Stimulated activated naive B cell treated with anti-CD40 and anti-IgM and Interleukin-4, amounts not matched to agents 10 μg/mL and 1 μg/mL and 100 μg/mL, for 72 hours (primary cell): ENCODE measurements around the gene RAE1.
A peak's percentile ranks its signal among the peaks of the same experiment; 100 is the strongest.

ENCODE experiments used
- ATAC-seq, 2 donors: fragments of 150-1000 bp; cut with Tn5 transposase; replicated peaks; 2 replicates each; pipeline ENCODE4 v1.10.0; 2021; ENCODE audit warnings: moderate library complexity in 1 of 2
- DNase-seq: peaks from one replicate; pipeline ENCODE4 v3.0.0; 2021
- H3K27ac Mint-ChIP-seq: one replicate; pipeline ENCODE4 v1.8.0; 2022; ENCODE audit warnings: mild to moderate bottlenecking, mixed read lengths
- H3K27me3 Mint-ChIP-seq, 2 donors: one replicate each; pipeline ENCODE4 v1.8.0; 2022; ENCODE audit warnings: mixed read lengths in 2 of 2
- H3K36me3 Mint-ChIP-seq, 2 donors: one replicate each; pipeline ENCODE4 v1.8.0; 2022; ENCODE audit warnings: mixed read lengths in 2 of 2, mild to moderate bottlenecking in 1 of 2
- H3K4me1 Mint-ChIP-seq, 2 donors: one replicate each; pipeline ENCODE4 v1.8.0; 2022; ENCODE audit warnings: mixed read lengths in 2 of 2, mild to moderate bottlenecking in 1 of 2
- H3K4me3 Mint-ChIP-seq, 2 donors: one replicate each; pipeline ENCODE4 v1.8.0; 2022; ENCODE audit warnings: mild to moderate bottlenecking in 2 of 2, mixed read lengths in 2 of 2, moderate library complexity in 1 of 2
- H3K9me3 Mint-ChIP-seq, 2 donors: one replicate each; pipeline ENCODE4 v1.8.0; 2022; ENCODE audit warnings: mixed read lengths in 2 of 2, mild to moderate bottlenecking in 1 of 2

Gene RAE1

DNA sequence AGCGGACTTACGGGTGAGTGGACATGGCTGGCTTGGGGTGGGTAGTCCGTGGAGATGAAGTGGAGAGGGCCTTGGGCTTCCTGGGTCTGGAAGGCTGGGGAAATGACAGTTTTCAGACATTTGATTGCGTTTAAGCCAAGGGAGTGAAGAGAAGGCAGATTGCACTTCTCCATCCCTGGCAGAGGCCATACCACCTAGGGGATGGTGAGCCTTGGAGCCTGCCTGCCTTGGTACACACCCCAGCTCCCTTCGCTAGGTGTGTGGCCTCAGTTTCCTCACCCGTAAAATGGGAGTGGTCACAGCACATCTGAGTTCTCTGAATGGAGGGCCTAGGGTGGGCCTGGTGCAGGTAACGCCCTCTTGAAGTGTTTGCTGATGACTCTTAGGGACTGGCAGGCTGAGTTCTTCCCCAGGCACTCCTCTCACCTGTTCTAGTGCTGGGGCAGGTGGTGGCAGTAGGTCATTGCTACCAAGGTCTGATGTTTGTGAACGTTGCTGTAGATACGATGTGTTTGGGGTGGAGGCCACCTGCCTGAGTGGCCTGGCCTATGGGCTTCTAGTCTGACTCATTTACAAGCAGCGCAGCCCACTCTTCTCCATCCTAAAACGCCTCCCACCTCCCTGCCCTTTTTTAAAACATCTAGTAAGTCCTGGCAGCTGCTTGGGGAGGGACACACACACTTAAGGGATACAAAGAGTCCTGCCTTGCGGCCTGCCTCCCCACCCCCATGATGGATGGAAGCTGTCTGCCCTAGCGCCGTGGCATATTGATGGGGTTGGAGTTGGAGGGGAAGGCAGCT lies 42.5 kb downstream of the RAE1 start:
- Mint-ChIP-seq H3K9me3 (no peaks in the 10 kb centered on the region), H3K4me3 (peak overlapping the region; percentile 88 to 93), H3K4me1 (peaks cover 54 to 84% of the 10 kb centered on the region in 2 donors), H3K27me3 (no peaks in the 10 kb centered on the region), H3K36me3 (peaks cover 45 to 57% of the 10 kb centered on the region in 2 donors), H3K27ac (peak overlapping the region; percentile 94)
- ATAC-seq (no peak), DNase-seq (no peak)

GRCh38 chr20:57394121-57395082 lies 43.3 kb downstream of the RAE1 start:
- H3K4me1 Mint-ChIP-seq: peaks cover 62 to 86% of the 10 kb centered on the region in 2 donors
- peak overlapping the region; percentile 94 for H3K27ac Mint-ChIP-seq
- peaks cover 52 to 64% of the 10 kb centered on the region in 2 donors for H3K36me3 Mint-ChIP-seq
- no peak for DNase-seq
- ATAC-seq: no peak
- H3K4me3 Mint-ChIP-seq: peak overlapping the region; percentile 29 to 93
- H3K9me3 Mint-ChIP-seq: no peaks in the 10 kb centered on the region
- H3K27me3 Mint-ChIP-seq: no peaks in the 10 kb centered on the region

DNA sequence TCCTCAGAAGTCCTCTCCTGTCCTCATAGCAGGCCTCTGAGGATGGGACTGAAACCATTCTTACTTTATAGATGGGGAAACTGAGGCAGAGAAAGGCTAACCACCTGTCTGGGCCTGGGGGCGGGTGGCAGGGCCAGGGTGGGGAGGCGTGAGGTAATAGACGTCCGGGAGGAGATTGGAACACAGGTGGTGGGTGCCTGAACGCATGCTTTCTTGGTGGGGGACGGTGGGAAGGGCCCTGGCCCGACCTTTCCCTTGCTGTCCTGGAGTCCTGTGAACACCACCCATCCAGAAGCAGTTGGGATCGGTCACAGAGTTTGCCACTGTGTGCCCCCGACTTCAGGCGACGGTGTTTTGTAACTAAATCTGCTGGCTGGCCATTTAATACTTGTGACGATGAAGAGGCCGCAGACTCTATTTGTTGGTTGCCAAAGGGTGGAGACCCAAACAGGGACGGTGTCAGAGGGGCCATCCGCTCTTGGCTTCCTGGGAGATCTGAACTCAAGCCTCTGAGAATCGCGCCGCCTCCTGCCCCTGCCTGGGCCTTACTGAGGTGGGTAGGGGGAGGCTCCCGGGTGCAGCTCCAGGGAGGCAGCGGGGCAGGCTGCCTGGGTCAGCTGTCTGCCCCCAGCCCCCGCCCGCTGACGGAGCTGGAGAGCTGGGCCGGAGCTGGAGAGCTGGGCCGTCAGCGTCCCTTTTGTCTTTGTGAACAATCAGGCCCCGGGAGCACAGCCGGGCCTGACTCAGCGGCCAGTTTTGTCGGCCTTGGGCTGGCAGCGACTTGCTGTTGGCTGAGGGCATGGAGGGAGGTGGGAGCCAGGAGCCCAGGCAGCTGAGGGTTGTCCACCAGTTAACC lies 44.3 kb downstream of the RAE1 start:
- no peak overlapping the region for H3K27ac Mint-ChIP-seq

GRCh38 chr20:57396212-57396983 lies 45.3 kb downstream of the RAE1 start:
- no peaks in the 10 kb centered on the region for H3K9me3 Mint-ChIP-seq
- peaks cover 72 to 91% of the 10 kb centered on the region in 2 donors for H3K4me1 Mint-ChIP-seq
- no peaks in the 10 kb centered on the region for H3K27me3 Mint-ChIP-seq
- H3K4me3 Mint-ChIP-seq: peak overlapping the region in 1 of 2 donors; percentile 21
- peak overlapping the region; percentile 94 for H3K27ac Mint-ChIP-seq
- peaks cover 63 to 76% of the 10 kb centered on the region in 2 donors for H3K36me3 Mint-ChIP-seq
- ATAC-seq: no peak
- no peak for DNase-seq

More for the DNA sequence above, 44.3 kb downstream of the RAE1 start:
- no peak for ATAC-seq
- no peak overlapping the region for H3K4me3 Mint-ChIP-seq
- no peaks in the 10 kb centered on the region for H3K27me3 Mint-ChIP-seq
- H3K36me3 Mint-ChIP-seq: peaks cover 56 to 65% of the 10 kb centered on the region in 2 donors
- DNase-seq: no peak
- H3K9me3 Mint-ChIP-seq: no peaks in the 10 kb centered on the region
- peaks cover 66 to 89% of the 10 kb centered on the region in 2 donors for H3K4me1 Mint-ChIP-seq

DNA sequence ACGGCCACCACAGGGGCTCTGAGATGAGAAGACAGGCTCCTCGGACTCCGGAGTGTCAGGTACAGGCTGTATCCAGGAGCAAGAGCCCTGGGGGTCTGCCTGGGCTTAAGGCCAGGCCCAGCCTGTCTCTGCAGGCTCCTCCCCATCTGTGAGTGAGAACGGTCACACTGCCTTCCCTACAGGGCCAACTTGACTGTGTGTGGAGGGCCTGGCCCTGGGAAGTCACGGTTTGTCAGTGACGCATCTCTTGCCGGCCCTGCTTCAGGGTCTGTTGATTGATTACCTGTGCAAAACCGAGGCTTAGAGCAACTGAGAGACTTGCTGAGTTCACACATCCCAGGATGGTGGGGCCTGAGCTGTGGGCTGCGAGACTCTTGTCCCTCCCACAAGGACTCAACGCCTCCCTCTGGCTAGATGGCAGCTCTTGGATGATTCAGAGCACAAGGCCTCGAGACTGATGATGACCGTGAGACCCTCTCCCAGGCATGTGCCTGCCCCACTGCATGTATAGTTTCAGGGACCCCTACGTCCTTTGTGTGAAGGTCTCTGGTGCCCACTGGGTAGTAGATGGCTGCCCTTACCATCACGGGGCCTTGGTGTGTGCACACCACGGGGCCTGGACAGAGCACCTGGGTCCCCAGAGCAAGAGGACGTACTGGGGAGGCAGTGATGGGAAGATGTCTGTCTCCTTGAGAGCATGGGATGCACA lies 46.1 kb downstream of the RAE1 start:
- Mint-ChIP-seq H3K27me3 (no peaks in the 10 kb centered on the region), H3K9me3 (no peaks in the 10 kb centered on the region), H3K4me1 (peaks cover 77 to 99% of the 10 kb centered on the region in 2 donors), H3K36me3 (peaks cover 67 to 79% of the 10 kb centered on the region in 2 donors), H3K4me3 (peak overlapping the region; percentile 82 to 83), H3K27ac (peak overlapping the region; percentile 94)
- ATAC-seq (no peak), DNase-seq (no peak)

DNA sequence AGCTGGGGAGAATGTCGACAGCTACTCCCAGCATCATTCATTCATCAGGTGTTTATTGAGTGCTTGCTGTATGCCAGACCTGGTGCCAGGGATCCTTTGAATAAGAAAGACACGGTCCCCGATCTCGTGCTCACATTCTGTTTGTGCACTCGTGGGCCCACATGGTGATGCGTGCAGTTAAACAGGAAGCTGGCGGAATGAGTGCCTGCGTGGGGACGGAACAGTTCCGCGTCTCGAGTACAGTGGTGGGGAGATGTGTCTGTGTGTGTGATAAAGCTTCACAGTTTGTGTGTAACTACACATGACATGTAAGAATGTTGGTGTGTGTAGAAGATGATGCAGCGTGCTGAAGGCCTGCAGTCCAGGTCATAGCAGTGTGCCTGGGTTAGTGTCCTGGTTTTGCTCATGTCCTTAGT lies 46.6 kb downstream of the RAE1 start:
- H3K9me3 Mint-ChIP-seq: no peaks in the 10 kb centered on the region
- H3K4me1 Mint-ChIP-seq: peaks cover 78 to 100% of the 10 kb centered on the region in 2 donors
- H3K4me3 Mint-ChIP-seq: peak overlapping the region; percentile 82 to 83
- DNase-seq (peak; percentile 44), ATAC-seq (peak; percentile 16 to 17)
- peaks cover 65 to 81% of the 10 kb centered on the region in 2 donors for H3K36me3 Mint-ChIP-seq
- peak overlapping the region; percentile 94 for H3K27ac Mint-ChIP-seq
- H3K27me3 Mint-ChIP-seq: no peaks in the 10 kb centered on the region

DNA sequence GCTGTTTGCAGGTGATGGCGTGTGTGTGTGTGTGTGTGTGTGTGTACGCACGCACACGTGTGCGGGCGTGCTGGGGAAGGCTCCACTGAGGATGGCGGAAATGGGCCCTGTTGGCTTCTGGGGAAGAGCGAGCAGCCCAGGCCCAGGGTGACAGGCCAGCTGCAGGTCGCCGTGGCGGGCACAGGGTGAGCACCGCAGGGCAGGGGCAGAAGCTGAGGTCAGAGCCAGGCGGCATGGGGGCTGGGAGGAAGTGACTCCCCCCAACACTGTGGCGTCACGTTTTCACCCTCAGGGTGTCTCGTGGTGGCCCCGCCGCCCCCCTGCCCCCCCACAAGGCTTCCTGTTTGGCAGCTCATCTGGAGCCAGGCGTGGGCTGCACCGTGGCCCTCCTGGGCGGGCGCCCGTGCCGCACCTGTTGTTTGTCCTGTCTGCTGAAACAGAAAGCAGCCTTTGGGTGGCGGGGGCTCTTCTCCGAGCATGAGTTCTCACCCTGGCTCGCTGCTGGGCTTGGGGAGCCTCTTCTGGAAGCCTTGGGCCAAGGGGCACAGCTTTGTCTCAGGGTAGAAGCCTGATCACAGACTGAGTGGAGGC lies 47.3 kb downstream of the RAE1 start:
- peak; percentile 71 to 76 for ATAC-seq
- Mint-ChIP-seq H3K9me3 (no peaks in the 10 kb centered on the region), H3K27me3 (no peaks in the 10 kb centered on the region), H3K4me1 (peaks cover 76 to 99% of the 10 kb centered on the region in 2 donors), H3K27ac (peak overlapping the region; percentile 94), H3K4me3 (peak overlapping the region; percentile 82 to 83), H3K36me3 (peaks cover 60 to 78% of the 10 kb centered on the region in 2 donors)
- DNase-seq: peak; percentile 86

DNA sequence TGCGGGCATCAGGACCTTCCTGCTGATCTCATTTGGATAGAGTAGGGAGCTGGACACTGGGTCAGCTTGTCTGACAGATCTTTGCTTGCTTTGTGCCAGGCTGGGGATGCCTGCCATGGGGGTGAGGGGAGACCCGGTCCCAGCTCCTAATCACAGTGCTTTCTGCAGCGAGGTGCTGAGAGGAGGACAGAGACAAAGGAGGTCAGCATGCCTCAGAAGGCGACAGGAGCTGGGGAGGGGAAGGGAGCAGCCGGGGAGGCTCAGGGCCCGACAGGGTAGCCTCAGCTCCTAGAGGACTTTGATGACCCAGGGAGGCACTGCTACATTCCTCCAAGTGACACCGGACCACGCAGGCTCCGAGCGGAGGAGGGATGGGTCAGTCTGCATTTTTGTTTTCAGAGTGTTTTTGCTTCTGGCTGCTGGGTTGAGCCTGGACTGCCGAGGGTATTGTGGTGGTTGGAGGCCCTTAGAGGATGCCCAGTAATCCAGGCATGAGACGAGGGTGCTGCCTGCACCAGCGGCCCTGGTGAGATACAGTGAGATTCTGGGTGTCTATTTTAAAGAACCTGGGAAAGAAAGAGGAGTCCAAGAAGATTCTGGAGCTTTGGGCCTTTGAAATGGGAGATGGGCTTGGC lies 48.0 kb downstream of the RAE1 start:
- Mint-ChIP-seq H3K9me3 (no peaks in the 10 kb centered on the region), H3K4me1 (peaks cover 69 to 98% of the 10 kb centered on the region in 2 donors), H3K27ac (peak overlapping the region; percentile 94), H3K36me3 (peaks cover 54 to 71% of the 10 kb centered on the region in 2 donors), H3K27me3 (no peaks in the 10 kb centered on the region), H3K4me3 (peak overlapping the region; percentile 82 to 83)
- DNase-seq (no peak), ATAC-seq (no peak)

- DNase-seq (peak; percentile 66), ATAC-seq (peak; percentile 12 to 22)
- Mint-ChIP-seq H3K4me1 (peaks cover 64 to 98% of the 10 kb centered on the region in 2 donors), H3K27ac (peak overlapping the region; percentile 94), H3K4me3 (peak overlapping the region; percentile 82 to 83), H3K9me3 (no peaks in the 10 kb centered on the region), H3K36me3 (peaks cover 56 to 67% of the 10 kb centered on the region in 2 donors), H3K27me3 (no peaks in the 10 kb centered on the region)
Measured at GRCh38 chr20:57399587-57400155, 48.6 kb downstream of the RAE1 start.

DNA sequence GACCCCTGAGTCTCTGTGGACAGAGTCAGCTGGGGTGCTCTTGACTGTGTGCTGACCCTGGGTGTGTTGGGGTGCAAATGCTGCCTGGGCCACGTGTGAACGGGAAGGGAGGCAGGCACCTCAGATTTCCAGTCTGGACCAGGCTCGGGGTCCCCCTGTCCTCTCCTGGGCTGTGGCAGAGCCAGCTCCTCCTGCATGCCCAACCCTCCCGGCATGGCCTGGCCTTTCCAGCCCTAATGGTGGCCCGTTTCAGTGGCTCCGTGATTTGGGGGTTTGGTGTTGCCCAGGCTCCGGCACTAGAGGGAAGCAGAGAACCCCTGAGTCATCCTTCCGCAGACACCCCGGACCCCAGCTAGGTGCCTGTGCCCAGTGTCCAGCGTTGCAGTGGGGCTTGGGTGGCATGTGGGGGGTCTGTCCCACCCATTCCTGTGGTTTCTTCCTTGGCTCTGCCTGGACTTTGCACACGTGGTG lies 49.2 kb downstream of the RAE1 start:
- peak overlapping the region; percentile 82 to 83 for H3K4me3 Mint-ChIP-seq
- no peak for ATAC-seq
- no peak for DNase-seq
- no peaks in the 10 kb centered on the region for H3K9me3 Mint-ChIP-seq
- no peaks in the 10 kb centered on the region for H3K27me3 Mint-ChIP-seq
- peaks cover 61 to 97% of the 10 kb centered on the region in 2 donors for H3K4me1 Mint-ChIP-seq
- peak overlapping the region; percentile 94 for H3K27ac Mint-ChIP-seq
- peaks cover 55 to 67% of the 10 kb centered on the region in 2 donors for H3K36me3 Mint-ChIP-seq

DNA sequence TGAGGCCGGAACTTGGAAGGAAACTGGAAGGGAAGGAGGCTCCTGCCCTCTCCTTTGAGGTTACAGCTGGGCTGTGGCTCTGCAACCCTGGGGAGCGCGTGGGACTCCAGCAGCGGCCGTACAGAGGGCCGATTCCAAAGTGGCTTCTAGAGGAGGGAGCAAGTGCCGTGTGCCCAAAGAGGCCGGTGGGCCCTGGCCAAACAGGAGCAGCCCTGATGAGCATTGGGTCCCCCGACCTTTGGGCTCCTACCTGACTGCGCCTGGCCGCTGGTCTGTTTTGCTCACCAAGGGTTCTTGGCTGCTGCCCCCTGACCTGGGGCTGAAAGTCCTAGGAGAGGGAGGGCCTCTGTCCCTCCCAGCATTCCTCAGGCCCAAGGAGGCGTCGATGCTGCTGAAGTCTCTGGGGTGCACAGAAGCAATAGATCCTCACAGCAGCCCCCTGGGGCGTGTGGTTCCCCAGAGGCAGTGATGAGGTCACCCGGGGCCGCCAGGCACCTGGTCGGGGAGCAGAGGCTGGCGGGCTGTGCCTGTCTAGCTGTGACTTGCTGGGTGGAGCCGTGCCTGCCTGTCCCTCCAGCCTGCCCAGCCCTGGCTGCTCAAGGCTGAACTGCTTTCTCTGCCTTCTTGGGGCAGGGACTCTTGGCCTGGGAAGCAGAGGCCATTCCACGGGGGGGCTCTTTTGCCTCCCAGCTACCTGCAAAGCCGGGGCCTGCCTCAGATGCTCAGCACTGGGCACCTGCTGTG lies 49.9 kb downstream of the RAE1 start:
- H3K27me3 Mint-ChIP-seq: no peaks in the 10 kb centered on the region
- ATAC-seq (peak; percentile 74 to 75), DNase-seq (peak; percentile 87)
- peaks cover 58 to 90% of the 10 kb centered on the region in 2 donors for H3K4me1 Mint-ChIP-seq
- H3K27ac Mint-ChIP-seq: peak overlapping the region; percentile 94
- H3K36me3 Mint-ChIP-seq: peaks cover 53 to 63% of the 10 kb centered on the region in 2 donors
- peak overlapping the region; percentile 82 to 83 for H3K4me3 Mint-ChIP-seq
- H3K9me3 Mint-ChIP-seq: no peaks in the 10 kb centered on the region
